K562 (cell line): ENCODE measurements around the gene PARD3B.

ENCODE experiments used
- CCNT2 ChIP-seq: IDR thresholded peaks from 2 replicates; pipeline ENCODE4 v1.6.1; 2011; ENCODE audit warnings: borderline replicate concordance, low read depth, mild to moderate bottlenecking, moderate library complexity, mixed read lengths, low read length; ENCODE audit not compliant: insufficient read length; ENCODE audit errors: extremely low read depth
- CEBPG ChIP-seq, 3 experiments: fragments of 200-800 bp in 1 of 3; sonication (Bioruptor generic) in 1 of 3; sonication (generic) in 1 of 3; formaldehyde crosslinking in 1 of 3; IDR thresholded peaks in 2 of 3; conservative IDR thresholded peaks in 1 of 3; 2 replicates each; pipeline versions ENCODE4 v1.6.1 to v1.8.0; 2016 to 2022; ENCODE audit warnings: missing compliant biosample characterization in 2 of 3, missing genetic modification characterization in 2 of 3, mild to moderate bottlenecking in 1 of 3, missing genetic modification reagents in 1 of 3
- EP300 ChIP-seq: IDR thresholded peaks from 2 replicates; pipeline ENCODE4 v1.6.1; 2012; ENCODE audit warnings: low read length, improper control_type of control experiment
- KLF6 ChIP-seq: fragments of 250-450 bp; sonication (Bioruptor Pico); IDR thresholded peaks from 2 replicates; pipeline ENCODE4 v1.4.0; 2020; ENCODE audit warnings: mild to moderate bottlenecking, moderate library complexity, borderline replicate concordance
- MEF2A ChIP-seq: IDR thresholded peaks from 2 replicates; pipeline ENCODE4 v1.6.1; 2011; ENCODE audit warnings: low read depth, mild to moderate bottlenecking, low read length, moderate library complexity; ENCODE audit not compliant: control insufficient read depth
- MTA3 ChIP-seq: fragments of 450-650 bp; formaldehyde crosslinking; IDR thresholded peaks from 2 replicates; pipeline ENCODE4 v1.6.1; 2017; ENCODE audit warnings: mild to moderate bottlenecking, borderline replicate concordance
- NR3C1 ChIP-seq: sonication (generic); formaldehyde crosslinking; IDR thresholded peaks from 2 replicates; pipeline ENCODE4 v1.8.1; 2022; ENCODE audit warnings: missing genetic modification reagents
- PHB2 ChIP-seq: fragments of 450-650 bp; IDR thresholded peaks from 2 replicates; pipeline ENCODE4 v1.6.1; 2017; ENCODE audit warnings: low read depth
- TCF3 ChIP-seq: sonication (generic); formaldehyde crosslinking; IDR thresholded peaks from 2 replicates; pipeline ENCODE4 v1.4.0; 2020; ENCODE audit warnings: mild to moderate bottlenecking, missing genetic modification reagents
- TOE1 ChIP-seq, 2 experiments: fragments of 450-650 bp in 1 of 2; sonication (generic) in 1 of 2; formaldehyde crosslinking in 1 of 2; IDR thresholded peaks; 2 replicates each; pipeline versions ENCODE4 v1.7.1 to v1.8.0; 2016 to 2022; ENCODE audit warnings: borderline replicate concordance in 2 of 2, mild to moderate bottlenecking in 2 of 2, antibody characterized with exemption in 1 of 2, inconsistent platforms in 1 of 2, low read depth in 1 of 2, missing genetic modification reagents in 1 of 2, moderate library complexity in 1 of 2
- ZNF143 ChIP-seq: sonication (generic); formaldehyde crosslinking; IDR thresholded peaks from 2 replicates; pipeline ENCODE4 v1.9.0; 2022; ENCODE audit warnings: mild to moderate bottlenecking, missing genetic modification reagents
- ZNF644 ChIP-seq: fragments of 200-800 bp; sonication (Bioruptor generic); IDR thresholded peaks from 2 replicates; pipeline ENCODE4 v1.6.1; 2016; ENCODE audit warnings: low read depth, missing genetic modification characterization, missing compliant biosample characterization
- TF ChIP-seq, protein P1 (sequence below): sonication (generic); formaldehyde crosslinking; IDR thresholded peaks from 2 replicates; pipeline ENCODE4 v1.8.1; 2023; ENCODE audit warnings: mild to moderate bottlenecking, missing genetic modification reagents, moderate library complexity

DNA sequence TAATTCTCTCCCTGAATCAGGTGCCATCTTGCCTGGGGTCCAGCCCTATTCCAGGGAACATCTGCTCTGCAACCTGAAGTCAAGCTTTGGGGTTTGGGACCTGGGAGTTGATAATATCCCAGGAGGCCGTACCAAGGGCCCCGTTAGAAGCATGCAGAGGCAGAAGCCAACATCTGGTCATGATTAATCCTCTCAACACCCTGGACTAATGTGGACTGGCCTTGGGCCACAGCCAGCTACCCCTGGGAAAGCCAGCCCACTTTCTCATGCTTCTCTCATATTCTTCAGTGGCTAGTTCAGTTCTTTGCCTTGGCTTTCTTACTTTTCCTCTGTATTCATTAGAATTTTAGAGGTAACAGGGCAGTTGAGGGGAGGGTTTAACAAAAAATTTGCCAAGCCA is 621.5 kb downstream of the PARD3B start:
- no peak for TF ChIP-seq EP300
- TF ChIP-seq NR3C1 (CRISPR knock-in tag): no peak
- no peak for TF ChIP-seq ZNF644 (tag)
- TF ChIP-seq, protein P1, sequence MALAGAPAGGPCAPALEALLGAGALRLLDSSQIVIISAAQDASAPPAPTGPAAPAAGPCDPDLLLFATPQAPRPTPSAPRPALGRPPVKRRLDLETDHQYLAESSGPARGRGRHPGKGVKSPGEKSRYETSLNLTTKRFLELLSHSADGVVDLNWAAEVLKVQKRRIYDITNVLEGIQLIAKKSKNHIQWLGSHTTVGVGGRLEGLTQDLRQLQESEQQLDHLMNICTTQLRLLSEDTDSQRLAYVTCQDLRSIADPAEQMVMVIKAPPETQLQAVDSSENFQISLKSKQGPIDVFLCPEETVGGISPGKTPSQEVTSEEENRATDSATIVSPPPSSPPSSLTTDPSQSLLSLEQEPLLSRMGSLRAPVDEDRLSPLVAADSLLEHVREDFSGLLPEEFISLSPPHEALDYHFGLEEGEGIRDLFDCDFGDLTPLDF (CRISPR knock-in tag): no peak
- TF ChIP-seq MEF2A: no peak
- no peak for TF ChIP-seq ZNF143 (CRISPR knock-in tag)
- no peak for TF ChIP-seq TCF3 (CRISPR knock-in tag)
- no peak for TF ChIP-seq PHB2
- no peak for TF ChIP-seq CCNT2
- TF ChIP-seq CEBPG (CRISPR knock-in tag; IDR thresholded peaks at IDR 0.05): no peak
- TF ChIP-seq CEBPG (tag; conservative IDR thresholded peaks at IDR 0.05 in 1 of 2, IDR thresholded peaks at IDR 0.05 in 1 of 2): no peak
- no peak for TF ChIP-seq MTA3
- TF ChIP-seq KLF6 (CRISPR knock-in tag): no peak
- TF ChIP-seq TOE1 (IDR thresholded peaks at IDR 0.05; ENCODE audit: borderline replicate concordance): no peak
- TF ChIP-seq TOE1 (CRISPR knock-in tag; IDR thresholded peaks at IDR 0.05; ENCODE audit: borderline replicate concordance, low read depth): no peak
